Uterus (tissue), 2 donors: ENCODE results near the gene CDH4.

Source experiments
- CTCF ChIP-seq, 4 experiments: fragments of 200-600 bp in 2 of 4; fragments of 450-650 bp in 2 of 4; sonication (generic) in 2 of 4; IDR thresholded peaks; one replicate each; pipeline ENCODE4 v1.5.1; 2016 to 2019; ENCODE audit warnings: antibody characterized with exemption in 4 of 4, mild to moderate bottlenecking in 2 of 4, moderate library complexity in 1 of 4
- POLR2A ChIP-seq, 2 donors: fragments of 450-650 bp; IDR thresholded peaks; one replicate each; pipeline ENCODE4 v1.6.1; 2016; ENCODE audit warnings: antibody characterized with exemption in 2 of 2, mild to moderate bottlenecking in 1 of 2, moderate library complexity in 1 of 2

GRCh38 chr20:61762167-61762710, 510.2 kb downstream of the CDH4 start:
- TF ChIP-seq CTCF (IDR thresholded peaks at IDR 0.05) (no peak), POLR2A (IDR thresholded peaks at IDR 0.05) (no peak)
